HG02623 (cell line): Measurements from ENCODE around the gene CAPS.
"Not testable (repeated sequence)": the region's sequence is repeated elsewhere in the genome, so short reads cannot be mapped to it uniquely, and the experiment has no call there.

Experiments used
- ATAC-seq: cut with Tn5 transposase; IDR thresholded peaks from one replicate; pipeline ENCODE4 v1.9.1; 2021; ENCODE audit warnings: moderate library complexity; ENCODE audit not compliant: unreplicated experiment

CAPS gene

DNA sequence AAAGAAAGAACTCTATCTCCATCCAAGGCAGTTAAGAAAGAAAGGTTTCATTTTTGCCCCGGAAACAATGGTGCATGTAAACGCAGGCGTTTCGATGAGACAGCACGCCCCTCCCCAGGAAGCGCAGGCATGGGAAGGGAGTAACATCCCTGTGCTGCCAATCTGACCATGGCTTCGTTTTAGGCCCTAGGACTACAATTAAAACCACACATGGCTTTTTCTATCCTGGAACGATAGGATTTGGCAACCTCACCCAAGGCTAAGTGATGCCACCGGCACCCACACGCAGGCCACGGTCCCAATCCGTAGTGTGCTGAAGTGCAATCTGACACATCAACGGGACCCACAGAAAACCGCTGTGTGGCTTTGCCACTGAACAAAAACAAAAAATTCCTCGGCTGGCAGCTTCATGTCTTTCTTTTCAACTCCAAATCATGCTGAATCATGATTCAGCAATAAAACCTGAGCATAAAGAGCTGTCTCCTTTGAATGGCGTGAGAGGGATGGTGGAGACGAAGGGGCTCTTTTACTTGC lies 39.7 kb downstream of the CAPS start:
- no peak for ATAC-seq

DNA sequence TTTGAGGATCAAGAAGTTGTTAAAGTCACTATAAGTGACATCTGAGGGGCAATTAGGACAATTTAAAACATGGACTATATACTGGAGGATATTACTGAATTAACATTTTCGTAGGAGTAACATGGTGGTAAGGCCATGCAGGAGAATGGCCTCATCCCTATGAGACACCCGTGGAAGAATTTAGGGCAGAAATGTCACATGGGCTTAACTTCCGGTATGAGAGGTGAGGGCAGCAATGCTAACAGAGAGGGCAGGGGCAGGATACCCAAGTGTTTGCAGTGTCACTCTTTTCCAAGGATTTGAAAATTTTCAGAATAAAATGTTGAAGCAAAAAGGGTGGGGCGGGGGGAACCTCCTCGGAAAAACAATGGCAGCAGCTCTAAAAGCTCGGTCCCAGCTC lies 40.2 kb downstream of the CAPS start:
- no peak for ATAC-seq

DNA sequence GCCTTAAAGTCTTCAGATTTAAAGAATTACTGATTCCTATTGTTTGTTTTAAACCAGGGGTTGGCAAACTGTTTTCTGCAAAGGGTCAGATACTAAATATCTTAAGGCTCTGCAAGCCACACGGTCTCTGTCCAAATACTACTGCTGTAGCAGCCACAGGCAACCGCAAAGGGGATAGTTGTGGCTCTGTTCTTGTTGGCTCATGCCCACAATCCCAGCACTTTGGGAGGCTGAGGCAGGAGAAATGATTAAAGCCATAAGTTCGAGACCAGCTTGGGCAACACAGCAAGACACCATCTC lies 41.5 kb downstream of the CAPS start:
- ATAC-seq = no peak

DNA sequence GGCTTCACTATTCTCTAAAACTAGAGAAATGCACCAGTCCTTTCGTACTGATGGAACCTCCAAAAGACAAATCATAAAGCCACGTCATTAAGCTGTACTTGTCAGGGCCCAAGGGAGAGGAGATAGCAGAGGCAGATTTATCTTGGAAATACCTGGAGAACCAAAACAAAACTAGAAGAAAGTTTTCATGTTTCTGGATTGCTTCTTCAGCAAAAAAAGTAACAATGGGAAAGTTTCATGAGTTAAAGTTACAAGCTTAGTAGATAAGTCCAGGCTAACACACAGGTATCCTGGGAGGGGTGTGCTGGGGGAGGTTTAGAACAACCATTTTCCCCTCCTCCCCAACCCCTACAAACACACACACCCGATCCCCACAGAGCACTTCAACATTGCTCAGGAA lies 42.3 kb downstream of the CAPS start:
- ATAC-seq = no peak

DNA sequence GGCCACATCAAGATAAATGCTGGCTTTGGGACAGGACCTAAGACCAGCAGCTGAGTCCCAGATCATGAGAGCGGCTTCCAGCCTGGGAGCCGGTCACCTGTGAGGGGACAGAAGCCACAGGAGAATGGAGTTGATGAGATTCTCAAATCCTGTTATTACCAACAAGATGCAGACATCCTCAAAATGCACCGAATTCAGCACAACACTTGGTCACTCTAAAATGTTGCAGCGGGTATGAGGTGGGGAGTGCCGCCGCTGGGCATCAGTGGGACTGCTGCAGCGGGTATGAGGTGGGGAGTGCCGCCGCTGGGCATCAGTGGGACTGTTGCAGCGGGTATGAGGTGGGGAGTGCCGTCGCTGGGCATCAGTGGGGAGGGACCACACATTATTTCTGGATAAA lies 42.7 kb downstream of the CAPS start:
- ATAC-seq = no peak

- no peak for ATAC-seq
Observed at GRCh38 chr19:5957170-5957569, 43.1 kb downstream of the CAPS start.

- ATAC-seq = no peak
Observed at GRCh38 chr19:5958074-5958850, 44.2 kb downstream of the CAPS start.

GRCh38 chr19:5958851-5959122 lies 44.7 kb downstream of the CAPS start:
- no peak for ATAC-seq

- ATAC-seq = no peak
Observed at GRCh38 chr19:5959260-5960004, 45.4 kb downstream of the CAPS start.

DNA sequence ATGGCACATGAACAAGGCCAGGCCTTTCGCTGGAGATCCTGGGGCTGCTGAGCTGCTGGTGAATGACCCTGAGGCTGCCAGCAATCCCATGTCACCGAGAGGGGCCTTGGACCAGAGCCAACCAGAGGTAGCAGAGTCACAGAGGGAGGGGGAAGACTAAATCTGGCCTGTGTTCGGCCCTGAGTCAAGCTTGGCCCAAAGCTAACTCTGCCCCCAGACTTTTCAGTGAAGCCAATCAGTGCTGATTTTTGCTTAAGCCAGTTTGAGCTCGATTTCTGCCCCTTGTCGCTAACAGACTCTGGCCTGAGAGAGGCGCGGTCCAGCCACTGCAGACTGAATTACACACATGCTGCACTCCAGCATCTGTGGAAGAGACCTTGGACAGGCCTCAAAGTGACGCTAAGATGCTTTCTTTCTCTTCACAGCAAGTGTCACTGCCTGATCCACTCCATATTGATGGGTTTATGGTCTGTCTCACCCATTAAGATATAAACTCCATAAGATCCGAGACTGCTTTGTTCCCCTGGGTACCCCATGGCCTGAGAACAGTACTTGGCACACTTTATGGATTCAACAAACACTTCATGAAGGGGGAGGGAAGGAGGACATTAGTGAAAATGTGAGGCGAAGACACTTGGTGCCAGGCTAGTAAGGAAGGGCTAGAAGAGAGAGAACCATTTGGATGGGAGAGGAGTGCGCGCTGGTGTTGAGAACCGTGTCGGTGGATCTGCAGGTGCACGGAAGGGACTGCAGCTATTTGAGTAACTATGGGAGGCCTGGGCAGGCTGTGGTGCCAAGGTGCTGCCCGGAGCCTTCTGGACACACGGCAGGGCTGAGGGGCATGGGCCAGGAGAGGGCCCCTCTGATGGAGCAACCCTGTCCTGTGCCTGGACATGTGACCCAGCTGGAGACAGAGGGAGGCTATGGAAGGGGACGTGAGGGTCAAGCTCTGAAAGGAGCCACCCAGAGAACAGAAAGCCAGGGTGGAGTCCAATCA lies 46.2 kb downstream of the CAPS start:
- ATAC-seq = no peak

- ATAC-seq = not testable (repeated sequence)
Observed at GRCh38 chr19:5961641-5961968, 47.6 kb downstream of the CAPS start.

GRCh38 chr19:5961969-5962945 lies 48.2 kb downstream of the CAPS start:
- no peak for ATAC-seq

GRCh38 chr19:5963259-5963658 lies 49.2 kb downstream of the CAPS start:
- ATAC-seq = not testable (repeated sequence)

- no peak for ATAC-seq
Observed at GRCh38 chr19:5963855-5964254, 49.8 kb downstream of the CAPS start.

DNA sequence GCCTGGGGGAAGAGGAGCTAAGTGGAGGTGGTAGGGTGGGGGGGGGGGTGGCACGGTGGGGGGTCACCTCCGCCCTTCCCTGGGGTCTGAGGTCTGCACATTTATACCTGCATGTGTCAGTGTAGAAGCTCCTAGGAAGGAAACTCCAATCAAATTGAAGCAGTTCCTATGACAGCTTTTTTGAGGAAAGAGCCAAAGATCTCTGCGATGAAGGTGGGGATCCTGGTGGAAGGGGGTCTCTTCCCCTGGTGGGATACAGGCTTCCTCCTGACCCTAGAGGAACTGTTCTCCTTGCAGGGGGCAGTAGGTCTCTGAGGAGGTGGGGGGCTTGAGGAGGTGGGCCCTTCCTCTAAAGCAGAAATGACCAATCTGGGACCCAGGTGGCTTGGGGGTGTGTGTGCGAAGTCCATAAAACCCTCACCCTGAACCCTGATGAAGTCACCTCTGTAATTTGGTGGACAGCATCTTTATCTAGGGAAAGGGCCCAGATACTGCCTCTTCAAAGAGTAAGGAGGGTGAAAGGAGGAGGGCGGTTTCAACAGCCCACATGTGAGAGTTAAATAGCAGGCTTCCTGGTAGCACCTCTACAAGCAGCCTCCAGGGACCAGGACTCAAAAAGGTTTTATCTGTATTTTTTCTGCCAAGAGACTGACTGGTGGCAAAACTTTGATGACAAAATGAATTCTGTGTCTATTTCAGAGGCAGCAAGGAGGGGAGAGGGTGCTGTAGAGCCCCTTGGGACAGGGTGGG lies 50.9 kb downstream of the CAPS start:
- ATAC-seq = no peak
